Activated CD4-positive, CD25-positive, alpha-beta regulatory T cell treated with anti-CD3 and anti-CD28 coated beads, Interleukin-2, amount 50 U/mL, for 72 hours (primary cell): ENCODE results near the gene DGKD.

Source experiments
- DNase-seq: peaks from one replicate; pipeline ENCODE4 v3.0.0; 2021

Gene DGKD

GRCh38 chr2:233464056-233464455 lies 109.8 kb downstream of the DGKD start:
- DNase-seq = no peak

GRCh38 chr2:233464531-233465240 lies 110.4 kb downstream of the DGKD start:
- no peak for DNase-seq

GRCh38 chr2:233466991-233467603 lies 112.8 kb downstream of the DGKD start:
- no peak for DNase-seq

- no peak for DNase-seq
Observed at GRCh38 chr2:233468047-233468740, 113.9 kb downstream of the DGKD start.

- no peak for DNase-seq
Observed at GRCh38 chr2:233468741-233469110, 114.4 kb downstream of the DGKD start.

- DNase-seq = no peak
Observed at GRCh38 chr2:233469261-233470010, 115.1 kb downstream of the DGKD start.

GRCh38 chr2:233470011-233470687 lies 115.9 kb downstream of the DGKD start:
- no peak for DNase-seq

GRCh38 chr2:233470839-233471238 lies 116.5 kb downstream of the DGKD start:
- DNase-seq = no peak

GRCh38 chr2:233471291-233472035 lies 117.2 kb downstream of the DGKD start:
- DNase-seq = no peak

- DNase-seq = no peak
Observed at GRCh38 chr2:233473386-233473791, 119.1 kb downstream of the DGKD start.

GRCh38 chr2:233473878-233474277 lies 119.6 kb downstream of the DGKD start:
- DNase-seq = no peak

- no peak for DNase-seq
Observed at GRCh38 chr2:233474308-233475160, 120.2 kb downstream of the DGKD start.

GRCh38 chr2:233476063-233476410 lies 121.7 kb downstream of the DGKD start:
- no peak for DNase-seq

GRCh38 chr2:233476651-233477547 lies 122.6 kb downstream of the DGKD start:
- no peak for DNase-seq

GRCh38 chr2:233477548-233478433 lies 123.5 kb downstream of the DGKD start:
- DNase-seq = no peak

GRCh38 chr2:233479616-233480489 lies 125.6 kb downstream of the DGKD start:
- no peak for DNase-seq

- DNase-seq = no peak
Observed at GRCh38 chr2:233480490-233481202, 126.4 kb downstream of the DGKD start.
